NCI-H1694 (cell line): ENCODE data around the gene ZNF600.
A peak's percentile ranks its signal among the peaks of the same experiment; 100 is the strongest.
"Not testable (repeated sequence)": the region's sequence is repeated elsewhere in the genome, so short reads cannot be mapped to it uniquely, and the experiment has no call there.

Experiments used
- DNase-seq: peaks from one replicate; lab custom pipeline; 2025; lab: John Stamatoyannopoulos, UW

ZNF600 gene

GRCh38 chr19:52786464-52787354 lies at the start of gene ZNF600:
TSS of gene ZNF600 (minus strand) at chr19:52786791. CDS start at chr19:52778888, 7,903 bp downstream.
- not testable (repeated sequence) for DNase-seq

DNA sequence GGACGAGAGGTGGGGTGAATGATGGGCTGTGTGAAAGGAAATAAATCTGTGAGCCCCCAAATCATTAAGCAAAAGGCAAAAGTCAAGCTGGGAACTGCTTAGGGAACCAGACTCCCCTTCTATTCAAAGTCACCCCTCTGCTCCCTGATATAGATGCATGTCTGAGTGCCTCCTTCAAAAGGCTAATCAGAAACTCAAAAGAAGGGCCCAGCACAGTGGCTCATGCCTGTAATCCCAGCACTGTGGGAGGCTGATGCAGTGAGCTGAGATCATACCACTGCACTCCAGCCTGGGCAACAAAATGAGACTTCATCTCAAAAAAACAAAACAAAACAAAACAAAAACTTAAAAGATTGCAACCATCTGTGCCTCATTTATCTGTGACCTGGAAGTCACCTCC lies 47.7 kb upstream of the ZNF600 start:
- DNase-seq: not testable (repeated sequence)

- not testable (repeated sequence) for DNase-seq
Observed at GRCh38 chr19:52833541-52833940, 47.0 kb upstream of the ZNF600 start.

DNA sequence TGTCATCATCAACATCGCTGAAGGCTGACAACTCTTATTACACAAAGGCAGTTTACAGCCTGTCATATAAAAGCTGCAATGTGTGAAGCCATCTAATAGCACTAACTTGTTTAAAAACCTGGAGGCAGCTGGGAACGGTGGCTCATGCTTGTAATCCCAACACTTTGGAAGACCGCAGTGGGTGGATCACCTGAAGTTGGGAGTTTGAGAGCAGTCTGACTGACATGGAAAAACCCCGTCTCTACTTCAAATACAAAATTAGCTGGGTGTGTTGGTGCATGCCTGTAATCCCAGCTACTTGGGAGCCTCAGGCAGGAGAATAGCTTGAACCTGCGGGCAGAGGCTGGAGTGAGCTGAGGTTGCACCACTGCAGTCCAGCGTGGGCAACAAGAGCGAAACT lies 43.3 kb upstream of the ZNF600 start:
- not testable (repeated sequence) for DNase-seq

DNA sequence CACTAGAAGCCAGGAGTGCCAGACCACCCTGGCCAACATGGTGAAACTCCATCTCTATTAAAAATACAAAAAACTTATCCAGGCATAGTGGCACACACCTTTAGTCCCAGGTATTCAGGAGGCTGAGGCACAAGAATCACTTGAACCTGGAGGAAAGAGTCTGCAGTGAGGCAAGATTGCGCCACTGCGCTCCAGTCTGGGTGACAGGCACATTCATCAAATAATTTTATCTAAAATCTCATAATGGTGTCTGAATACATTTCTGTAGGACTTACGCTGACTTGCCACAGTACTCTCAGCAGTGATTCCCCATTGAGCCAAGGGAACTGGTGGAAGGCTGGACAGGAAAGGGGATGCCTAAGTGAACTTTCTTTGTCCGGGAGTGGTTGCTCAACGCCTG lies 39.2 kb upstream of the ZNF600 start:
- DNase-seq: no peak

- no peak for DNase-seq
Observed at GRCh38 chr19:52823676-52824075, 37.1 kb upstream of the ZNF600 start.

GRCh38 chr19:52821204-52821960 lies 34.8 kb upstream of the ZNF600 start, which contains the start of gene ZNF28:
TSS of gene ZNF28 (minus strand) at chr19:52821633. CDS start at chr19:52817958, 3,675 bp downstream.
- DNase-seq: peak; percentile 2

- DNase-seq: not testable (repeated sequence)
Observed at GRCh38 chr19:52820472-52821203, 34.0 kb upstream of the ZNF600 start.

DNA sequence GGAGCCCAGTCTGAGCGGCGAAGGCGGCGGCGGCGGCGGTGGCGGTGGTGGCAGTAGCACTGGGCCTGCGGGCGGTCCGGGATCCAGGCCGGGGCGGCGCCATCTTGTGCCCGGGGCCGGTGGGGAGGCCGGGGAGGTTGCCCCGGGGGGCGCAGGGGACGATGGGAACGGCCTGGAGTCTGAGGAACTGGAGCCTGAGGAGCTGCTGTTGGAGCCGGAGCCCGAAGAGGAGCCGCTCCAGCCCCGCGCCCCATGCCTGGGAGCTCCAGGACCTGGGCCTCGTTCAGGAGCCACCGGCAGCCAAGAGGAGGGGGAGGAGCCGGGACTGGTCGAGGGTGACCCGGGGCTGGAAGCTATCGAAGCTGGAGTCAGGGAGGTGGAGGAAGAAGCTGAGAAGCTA lies 23.2 kb upstream of the ZNF600 start:
- no peak for DNase-seq

DNA sequence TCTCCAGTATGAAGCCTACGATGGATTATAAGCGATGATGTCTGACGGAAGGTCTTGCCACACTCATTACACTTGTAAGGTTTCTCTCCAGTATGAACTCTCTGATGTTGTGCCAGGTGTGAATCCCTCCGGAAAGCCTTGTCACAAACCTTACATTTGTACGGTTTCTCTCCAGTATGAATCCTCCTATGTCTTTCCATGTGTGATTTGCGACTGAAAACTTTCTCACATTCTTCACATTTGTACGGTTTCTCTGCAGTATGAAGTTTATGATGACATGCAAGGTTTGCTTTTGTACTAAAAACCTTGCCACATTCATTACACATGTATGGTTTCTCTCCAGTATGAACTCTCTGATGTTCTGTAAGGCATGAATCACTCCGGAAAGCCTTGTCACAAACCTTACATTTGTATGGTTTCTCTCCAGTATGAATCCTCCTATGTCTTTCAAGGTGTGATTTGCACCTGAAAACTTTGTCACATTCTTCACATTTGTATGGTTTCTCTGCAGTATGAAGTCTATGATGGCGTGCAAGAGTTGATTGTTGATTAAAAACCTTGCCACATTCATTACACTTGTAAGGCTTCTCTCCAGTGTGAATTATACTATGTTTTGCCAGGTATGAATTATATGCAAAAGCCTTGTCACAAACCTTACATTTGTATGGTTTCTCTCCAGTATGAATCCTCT lies 13.5 kb upstream of the ZNF600 start:
- not testable (repeated sequence) for DNase-seq

DNA sequence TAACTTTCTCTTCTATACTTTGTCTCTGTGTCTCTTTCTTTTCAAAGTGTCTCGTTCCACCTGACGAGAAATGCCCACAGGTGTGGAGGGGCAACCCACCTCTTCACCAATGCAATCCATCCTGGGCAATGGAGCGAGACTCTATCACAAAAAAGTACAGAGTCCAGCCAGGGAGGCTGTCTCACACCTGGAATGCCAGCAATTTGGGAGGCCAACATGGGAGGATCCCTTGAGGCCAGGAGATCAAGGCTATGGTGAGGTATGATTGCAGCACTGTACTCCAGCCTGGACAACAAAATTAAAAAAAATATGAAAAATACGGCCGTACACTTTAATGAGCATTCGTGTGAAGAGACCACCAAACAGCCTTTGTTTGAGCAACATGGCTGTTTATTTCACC lies 2.8 kb upstream of the ZNF600 start:
- DNase-seq: no peak

- no peak for DNase-seq
Observed at GRCh38 chr19:52786078-52786463, 520 bp downstream of the ZNF600 start.

GRCh38 chr19:52785506-52785905 lies 1.1 kb downstream of the ZNF600 start:
- no peak for DNase-seq

DNA sequence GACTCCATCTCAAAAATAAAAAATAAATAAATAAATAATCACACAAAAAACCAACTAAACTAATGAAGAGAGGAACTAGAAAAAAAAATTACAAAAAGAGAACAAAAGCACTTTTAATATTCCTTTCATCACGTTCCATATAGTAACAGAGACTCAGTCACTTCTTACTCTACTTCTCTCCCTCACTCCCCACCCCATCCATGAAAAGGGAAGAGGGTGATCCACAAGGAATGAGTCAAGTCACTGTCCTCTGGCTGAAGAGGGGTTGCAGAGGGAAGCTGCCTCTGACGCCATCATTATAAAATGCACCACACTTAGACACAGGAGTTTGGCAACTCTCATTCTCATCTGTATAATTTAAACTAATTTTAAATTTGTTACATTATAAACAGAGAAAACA lies 3.7 kb downstream of the ZNF600 start:
- not testable (repeated sequence) for DNase-seq

GRCh38 chr19:52778811-52779210 lies 7.8 kb downstream of the ZNF600 start:
- DNase-seq: no peak

GRCh38 chr19:52756447-52756846 lies 30.1 kb downstream of the ZNF600 start:
- not testable (repeated sequence) for DNase-seq

DNA sequence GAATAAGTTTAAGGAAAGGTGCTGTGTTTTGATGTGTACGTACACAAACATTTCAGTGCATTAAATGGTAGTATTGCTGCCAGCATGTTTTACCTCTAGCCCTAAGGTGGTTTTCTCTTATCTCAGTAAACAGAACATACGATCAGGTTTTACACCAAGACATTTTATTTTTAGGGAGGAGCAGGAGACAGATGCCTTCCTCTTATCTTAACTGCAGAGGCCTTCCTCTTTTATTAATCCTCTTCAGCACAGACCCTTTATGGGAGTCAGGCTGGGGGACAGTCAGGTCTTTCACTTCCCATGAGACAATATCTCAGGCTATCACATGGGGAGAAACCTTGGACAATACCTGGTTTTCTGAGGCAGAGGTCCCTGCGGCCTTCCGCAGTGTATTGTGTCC lies 36.8 kb downstream of the ZNF600 start:
- DNase-seq: no peak

DNA sequence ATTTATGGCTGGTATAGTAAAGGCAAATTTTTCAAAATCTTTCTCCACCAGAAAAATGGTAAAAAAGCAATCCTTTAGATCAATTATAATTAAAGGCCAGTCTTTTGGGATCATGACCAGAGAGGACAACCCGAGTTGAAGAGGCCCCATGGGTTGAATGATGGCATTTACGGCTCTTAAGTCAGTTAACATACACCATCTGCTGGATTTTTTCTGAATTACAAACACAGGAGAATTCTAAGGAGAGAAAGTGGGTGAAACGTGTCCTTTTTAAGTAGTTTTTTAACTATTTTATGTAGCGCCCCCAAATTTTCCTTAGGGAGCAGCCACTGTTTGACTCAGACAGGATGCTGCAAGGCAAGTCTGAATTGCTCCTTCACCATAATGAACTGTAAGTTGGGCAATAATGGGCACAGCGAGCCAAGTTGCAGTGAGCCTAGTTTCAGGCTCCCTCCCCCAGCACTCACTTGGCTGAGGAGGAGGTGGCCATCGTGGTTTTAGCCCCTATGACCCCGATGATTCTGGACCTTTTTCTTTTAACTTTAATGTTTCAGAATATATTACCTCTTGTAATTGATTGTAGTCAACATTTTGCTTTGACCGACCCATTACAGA lies 38.1 kb downstream of the ZNF600 start:
- DNase-seq: peak; percentile 8

DNA sequence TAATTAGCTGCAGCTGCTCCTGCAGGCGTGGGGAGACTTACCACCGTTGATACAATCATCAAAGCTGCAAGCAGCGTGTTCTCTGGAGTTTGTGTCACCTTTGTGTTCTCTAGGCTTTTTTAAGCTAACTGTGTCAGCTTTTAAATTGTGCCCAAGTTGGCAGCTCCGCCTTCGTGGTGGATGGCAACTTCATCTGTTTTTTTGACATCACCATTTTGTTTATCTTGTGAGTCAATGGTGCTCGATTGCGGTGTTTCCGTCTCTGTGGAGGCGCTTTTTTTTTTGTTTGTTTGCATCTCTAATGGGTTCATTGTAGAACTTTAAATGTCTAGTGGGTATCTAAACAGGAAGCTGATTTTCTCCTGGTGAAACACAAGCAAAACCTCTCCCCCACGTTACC lies 40.7 kb downstream of the ZNF600 start:
- DNase-seq: not testable (repeated sequence)

DNA sequence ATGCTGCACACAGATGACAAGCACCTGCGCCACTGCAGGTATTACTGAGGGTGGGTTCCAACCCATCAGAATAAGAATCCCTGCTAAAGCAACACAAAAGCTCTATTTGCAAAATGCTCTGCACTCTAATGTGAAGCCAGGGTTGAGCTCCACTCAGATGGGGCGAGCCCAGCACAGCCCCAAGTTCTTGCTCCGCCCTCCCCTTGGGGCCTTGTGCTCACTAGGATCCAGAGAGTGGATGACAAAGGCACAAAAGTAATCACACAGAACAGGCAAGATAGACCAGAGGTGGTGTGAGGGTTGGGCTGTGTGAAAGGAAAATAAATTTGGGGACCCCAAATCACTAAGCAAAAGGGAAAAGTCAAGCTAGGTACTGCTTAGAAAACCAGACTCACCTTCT lies 43.5 kb downstream of the ZNF600 start:
- no peak for DNase-seq

- DNase-seq: no peak
Observed at GRCh38 chr19:52742516-52742915, 44.1 kb downstream of the ZNF600 start.
